ENCODE measurements around the gene OSTF1.

GRCh38 chr9:75046725-75047345 lies 41.5 kb upstream of the OSTF1 start:
- TF ChIP-seq POLR2A (IDR thresholded peaks at IDR 0.05) (no peak), POLR2AphosphoS5 (IDR thresholded peaks at IDR 0.05) (no peak)

Measured in breast epithelium (tissue), 3 donors.